Smooth muscle cell of the pulmonary artery (primary cell): ENCODE results near the gene NPIPB6. TPM values are rescaled to one million over a fixed set of nuclear protein-coding genes. Genes with fewer than 3 reads are reported as not detected.

Experiments used
- total RNA-seq: library from RNA; depleted of rRNA; stranded (reverse); fragments of >200 nt; gene quantifications from 2 replicates; pipeline ENCODE4 v1.2.3, GENCODE V29; 2014

Gene NPIPB6
- 0.85 and 0.89 TPM in 2 replicates for total RNA-seq

GRCh38 chr16:28363408-28363807, at the start of gene NPIPB6:
NPIPB6 (minus strand) TSS chr16:28363508; CDS start chr16:28362822, 686 bp downstream.

GRCh38 chr16:28403220-28404072, 40.1 kb upstream of the NPIPB6 start, which contains the start of gene EIF3CL:
EIF3CL (minus strand) TSS chr16:28403841; CDS start chr16:28403618, 223 bp downstream.

Other genes starting within 250 kb of the NPIPB6 start
- gene XPO6, start 151.5 kb downstream of the NPIPB6 start, total RNA-seq, result 105 and 129 TPM in 2 replicates
- gene SBK1, start 71.0 kb downstream of the NPIPB6 start, total RNA-seq, result under 0.01 and 0.03 TPM in 2 replicates
- 105 and 115 TPM in 2 replicates for gene EIF3CL, start 40.3 kb upstream of the NPIPB6 start, total RNA-seq
- gene NPIPB7, start 108.8 kb upstream of the NPIPB6 start, total RNA-seq, result not detected in 2 replicates
- 15.7 and 21.5 TPM in 2 replicates for gene CLN3, start 128.6 kb upstream of the NPIPB6 start, total RNA-seq
- gene APOBR, start 131.1 kb upstream of the NPIPB6 start, total RNA-seq, result not detected in 2 replicates
- gene IL27, start 143.3 kb upstream of the NPIPB6 start, total RNA-seq, result not detected in 2 replicates
- gene NUPR1, start 175.5 kb upstream of the NPIPB6 start, total RNA-seq, result 25.6 and 31.5 TPM in 2 replicates
- 5.3 and 11.7 TPM in 2 replicates for gene SGF29, start 190.4 kb upstream of the NPIPB6 start, total RNA-seq
- not detected in 2 replicates for gene SULT1A2, start 233.5 kb upstream of the NPIPB6 start, total RNA-seq
- gene SULT1A1, start 246.5 kb upstream of the NPIPB6 start, total RNA-seq, result 0.50 and 3.8 TPM in 2 replicates